Tongue (tissue), 3 donors: ENCODE results near the gene CPSF7. TPM values are rescaled to one million over a fixed set of nuclear protein-coding genes. Genes with fewer than 3 reads are reported as not detected.

Source experiments
- DNase-seq: peaks from one replicate; pipeline ENCODE4 v3.0.0-alpha.2; 2015
- small RNA-seq: library from RNA; depleted of rRNA; stranded (forward); fragments of <200 nt; gene quantifications from one replicate; pipeline ENCODE3, GENCODE V24; 2014; ENCODE audit warnings: low replicate concordance
- total RNA-seq: library from RNA; depleted of rRNA; stranded (reverse); fragments of >200 nt; gene quantifications from one replicate; pipeline ENCODE4 v1.2.3, GENCODE V29; 2014

CPSF7 gene
- total RNA-seq, 1 donor from 2014 or later, result 43.8 TPM

- no peak for DNase-seq
These were observed 72.4 kb downstream of the CPSF7 start for GRCh38 chr11:61357233-61357893.

- no peak for DNase-seq
These were observed 73.1 kb downstream of the CPSF7 start for GRCh38 chr11:61356706-61357105.

GRCh38 chr11:61354208-61354607 lies 75.6 kb downstream of the CPSF7 start:
- DNase-seq, result no peak

GRCh38 chr11:61353131-61354067 lies 76.4 kb downstream of the CPSF7 start:
- DNase-seq, result no peak

Small RNA genes within 50 kb of the gene (small RNA-seq; reads per million reads assigned to genes)
- gene RN7SL23P, result not detected

Other genes starting within 250 kb of the CPSF7 start
- gene PGA3, start 226.5 kb downstream of the CPSF7 start, total RNA-seq, result not detected
- gene PGA4, start 207.6 kb downstream of the CPSF7 start, total RNA-seq, result 0.82 TPM
- not detected for gene PGA5, start 188.8 kb downstream of the CPSF7 start, total RNA-seq
- gene VWCE, start 134.7 kb downstream of the CPSF7 start, total RNA-seq, result 0.41 TPM
- gene DDB1, start 96.9 kb downstream of the CPSF7 start, total RNA-seq, result 326 TPM
- gene TKFC, start 96.7 kb downstream of the CPSF7 start, total RNA-seq, result 11.7 TPM
- gene CYB561A3, start 68.1 kb downstream of the CPSF7 start, total RNA-seq, result 14.2 TPM
- 8.1 TPM for gene TMEM138, start 67.6 kb downstream of the CPSF7 start, total RNA-seq
- gene TMEM216, start 37.4 kb downstream of the CPSF7 start, total RNA-seq, result 15.7 TPM
- 23.7 TPM for gene SDHAF2, start 149 bp upstream of the CPSF7 start, total RNA-seq
- gene LRRC10B, start 78.8 kb upstream of the CPSF7 start, total RNA-seq, result 0.51 TPM
- gene SYT7, start 151.1 kb upstream of the CPSF7 start, total RNA-seq, result 6.5 TPM